Measurements from ENCODE around the gene SHOX.

DNA sequence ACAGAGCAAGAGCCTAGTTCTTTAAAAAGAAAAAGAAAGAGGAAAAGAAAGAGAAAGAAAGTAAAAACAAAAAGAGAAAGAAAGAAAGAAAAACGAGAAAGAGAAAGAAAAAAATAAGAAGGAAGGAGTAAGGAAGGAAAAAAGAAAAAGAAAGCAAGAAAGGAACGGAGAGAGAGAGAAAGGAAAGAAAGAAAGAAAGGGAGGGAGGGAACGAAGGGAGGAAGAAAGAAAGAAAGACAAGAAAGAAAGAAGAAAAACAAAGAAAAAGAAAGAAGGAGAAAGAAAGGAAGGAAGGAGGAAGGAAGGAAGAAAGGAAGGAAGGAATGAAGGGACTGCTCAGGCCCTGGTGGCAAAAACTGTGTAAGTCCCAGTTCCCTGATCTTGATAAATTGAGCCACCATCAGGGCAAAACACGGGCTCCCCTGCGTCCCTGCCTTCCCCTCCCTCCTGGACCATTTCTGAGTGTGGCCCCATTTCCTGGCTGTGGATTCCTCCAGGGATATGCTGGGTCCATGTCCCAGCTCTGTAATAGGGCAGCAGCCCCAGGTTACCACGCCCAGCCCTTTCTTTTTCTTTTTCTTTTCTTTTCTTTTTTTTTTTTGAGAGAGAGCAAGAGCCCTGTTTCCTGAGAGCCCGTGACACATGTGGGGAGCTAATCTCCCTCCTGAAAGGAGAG, 44.8 kb downstream of the SHOX start:
- TF ChIP-seq CTCF (IDR thresholded peaks at IDR 0.05) (no peak), POLR2A (IDR thresholded peaks at IDR 0.05) (no peak), POLR2AphosphoS5 (IDR thresholded peaks at IDR 0.05) (no peak)

Data from breast epithelium (tissue), 3 donors.